ENCODE data around the gene ENG. TPM values are rescaled to one million over a fixed set of nuclear protein-coding genes. Genes with fewer than 3 reads are reported as not detected.

ENG gene
- total RNA-seq, 1 donor from 2014 or later, result not detected

DNA sequence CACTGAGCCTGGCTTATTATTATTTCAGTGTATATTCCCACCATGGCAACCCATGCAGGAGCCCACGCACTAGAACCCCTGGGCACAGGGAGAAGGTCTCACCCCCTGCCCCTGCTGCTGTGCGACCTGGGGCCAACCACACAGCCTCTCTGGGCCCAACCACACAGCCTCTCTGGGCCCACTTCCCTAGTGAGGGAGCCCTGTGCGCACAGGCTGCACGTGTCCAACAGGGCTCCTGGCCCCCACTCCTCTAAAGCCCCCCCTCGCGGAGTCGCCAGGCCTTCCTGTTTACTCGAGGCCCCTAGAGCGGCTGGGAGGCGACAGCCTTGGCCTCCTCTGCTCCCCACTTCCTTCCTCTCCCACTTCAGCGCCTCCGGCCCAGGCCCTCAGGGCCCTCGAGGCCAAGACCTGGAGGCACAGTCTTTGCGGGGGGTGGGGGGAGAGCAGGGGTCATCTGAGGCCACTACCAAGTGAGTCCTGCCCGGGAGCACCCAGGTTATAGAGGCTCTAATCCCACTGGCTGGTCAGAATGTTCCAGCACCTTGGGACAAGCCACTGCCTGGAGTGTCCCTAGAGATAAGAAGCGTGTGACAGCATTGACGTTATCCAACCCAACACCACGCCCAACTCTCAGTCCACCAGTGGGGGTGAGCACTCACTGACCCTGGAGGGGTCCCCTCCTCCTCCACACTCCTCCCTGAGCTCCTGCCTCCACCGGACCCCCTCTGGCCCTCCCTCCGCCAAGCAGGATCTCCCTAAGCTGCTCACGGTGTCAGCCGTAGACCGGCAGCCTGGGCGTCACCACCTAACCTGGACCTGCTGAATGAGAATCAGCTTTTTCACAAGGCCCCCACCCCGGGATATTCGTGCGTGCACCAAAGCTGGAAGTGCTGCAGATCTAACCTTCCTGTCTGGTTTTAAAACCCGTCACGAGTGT is 7.9 kb upstream of the ENG start:
- Histone ChIP-seq H3K27ac (no peak overlapping the region), H3K79me2 (ENCODE audit: low read depth) (no peaks in the 10 kb centered on the region), H4K20me1 (ENCODE audit: low read depth) (no peaks in the 10 kb centered on the region), H3K9me3 (ENCODE audit: low read depth) (no peaks in the 10 kb centered on the region), H3F3A (ENCODE audit: low read depth) (no peaks in the 10 kb centered on the region), H2AFZ (replicated peaks) (no peak overlapping the region), H3K4me1 (no peaks in the 10 kb centered on the region), H3K27me3 (no peaks in the 10 kb centered on the region), H3K9ac (no peak overlapping the region), H3K4me3 (no peak overlapping the region), H3K4me2 (no peak overlapping the region), H3K36me3 (no peaks in the 10 kb centered on the region)
- H3K9me3 Mint-ChIP-seq, result no peaks in the 10 kb centered on the region
- peaks cover 30% of the 10 kb centered on the region for H3K4me1 Mint-ChIP-seq
- no peak overlapping the region for H3K4me3 Mint-ChIP-seq
- TF ChIP-seq EZH2 (IDR thresholded peaks at IDR 0.05) (no peak), EZH2phosphoT487 (IDR thresholded peaks at IDR 0.05) (no peak)
- TF ChIP-seq, protein P1, sequence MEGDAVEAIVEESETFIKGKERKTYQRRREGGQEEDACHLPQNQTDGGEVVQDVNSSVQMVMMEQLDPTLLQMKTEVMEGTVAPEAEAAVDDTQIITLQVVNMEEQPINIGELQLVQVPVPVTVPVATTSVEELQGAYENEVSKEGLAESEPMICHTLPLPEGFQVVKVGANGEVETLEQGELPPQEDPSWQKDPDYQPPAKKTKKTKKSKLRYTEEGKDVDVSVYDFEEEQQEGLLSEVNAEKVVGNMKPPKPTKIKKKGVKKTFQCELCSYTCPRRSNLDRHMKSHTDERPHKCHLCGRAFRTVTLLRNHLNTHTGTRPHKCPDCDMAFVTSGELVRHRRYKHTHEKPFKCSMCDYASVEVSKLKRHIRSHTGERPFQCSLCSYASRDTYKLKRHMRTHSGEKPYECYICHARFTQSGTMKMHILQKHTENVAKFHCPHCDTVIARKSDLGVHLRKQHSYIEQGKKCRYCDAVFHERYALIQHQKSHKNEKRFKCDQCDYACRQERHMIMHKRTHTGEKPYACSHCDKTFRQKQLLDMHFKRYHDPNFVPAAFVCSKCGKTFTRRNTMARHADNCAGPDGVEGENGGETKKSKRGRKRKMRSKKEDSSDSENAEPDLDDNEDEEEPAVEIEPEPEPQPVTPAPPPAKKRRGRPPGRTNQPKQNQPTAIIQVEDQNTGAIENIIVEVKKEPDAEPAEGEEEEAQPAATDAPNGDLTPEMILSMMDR (IDR thresholded peaks at IDR 0.05), result no peak
- H3K36me3 Mint-ChIP-seq, result peaks cover 3% of the 10 kb centered on the region
- peaks cover 2% of the 10 kb centered on the region for H3K27me3 Mint-ChIP-seq (ENCODE audit: insufficient read depth, low read depth)
- no peak overlapping the region for H3K27ac Mint-ChIP-seq
- DNase-seq (ENCODE audit: low spot score), result no peak

GRCh38 chr9:127860779-127861178 is 6.3 kb upstream of the ENG start:
- Histone ChIP-seq H3K4me2 (no peak overlapping the region), H3K36me3 (no peaks in the 10 kb centered on the region), H3K9me3 (ENCODE audit: low read depth) (no peaks in the 10 kb centered on the region), H2AFZ (replicated peaks) (no peak overlapping the region), H3K27ac (no peak overlapping the region), H3F3A (ENCODE audit: low read depth) (no peaks in the 10 kb centered on the region), H3K27me3 (no peaks in the 10 kb centered on the region), H3K4me3 (no peak overlapping the region), H3K4me1 (no peaks in the 10 kb centered on the region), H3K79me2 (ENCODE audit: low read depth) (no peaks in the 10 kb centered on the region), H3K9ac (no peak overlapping the region), H4K20me1 (ENCODE audit: low read depth) (no peaks in the 10 kb centered on the region)
- no peaks in the 10 kb centered on the region for H3K9me3 Mint-ChIP-seq
- TF ChIP-seq EZH2phosphoT487 (IDR thresholded peaks at IDR 0.05) (no peak), EZH2 (IDR thresholded peaks at IDR 0.05) (no peak)
- TF ChIP-seq, protein P1 (IDR thresholded peaks at IDR 0.05), result no peak
- H3K4me1 Mint-ChIP-seq, result peaks cover 21% of the 10 kb centered on the region
- no peak for DNase-seq (ENCODE audit: low spot score)
- peaks cover 2% of the 10 kb centered on the region for H3K27me3 Mint-ChIP-seq (ENCODE audit: insufficient read depth, low read depth)
- H3K4me3 Mint-ChIP-seq, result no peak overlapping the region
- peak overlapping the region; percentile 57 for H3K27ac Mint-ChIP-seq
- H3K36me3 Mint-ChIP-seq, result peaks cover 1% of the 10 kb centered on the region

DNA sequence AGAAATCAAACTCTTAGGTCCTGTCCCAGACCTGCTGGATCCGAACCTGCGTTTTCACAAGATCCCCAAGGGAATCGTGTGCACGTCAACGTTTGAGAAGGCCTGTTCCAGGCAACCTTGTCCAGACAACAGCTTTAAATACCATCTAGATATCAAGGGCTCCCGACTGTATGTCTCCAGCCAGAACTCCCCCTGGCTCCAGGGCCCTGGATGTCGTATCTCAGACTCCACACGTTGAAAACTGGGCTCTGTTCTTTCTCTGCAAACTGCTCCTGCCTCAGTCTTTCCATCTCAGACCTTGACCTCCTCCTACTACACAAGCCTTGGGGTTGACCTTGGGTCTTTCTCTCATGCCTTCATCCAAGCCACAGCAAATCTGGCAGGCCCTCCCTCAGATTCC is 5.8 kb upstream of the ENG start:
- peaks cover 16% of the 10 kb centered on the region for H3K4me1 Mint-ChIP-seq
- no peaks in the 10 kb centered on the region for H3K36me3 Mint-ChIP-seq
- Histone ChIP-seq H4K20me1 (ENCODE audit: low read depth) (no peaks in the 10 kb centered on the region), H3K4me1 (no peaks in the 10 kb centered on the region), H3K27me3 (no peaks in the 10 kb centered on the region), H3K79me2 (ENCODE audit: low read depth) (no peaks in the 10 kb centered on the region), H3K36me3 (no peaks in the 10 kb centered on the region), H3K9me3 (ENCODE audit: low read depth) (no peaks in the 10 kb centered on the region), H3K4me3 (no peak overlapping the region), H3K9ac (no peak overlapping the region), H3F3A (ENCODE audit: low read depth) (no peaks in the 10 kb centered on the region), H3K27ac (no peak overlapping the region), H2AFZ (replicated peaks) (no peak overlapping the region), H3K4me2 (no peak overlapping the region)
- DNase-seq (ENCODE audit: low spot score), result no peak
- H3K9me3 Mint-ChIP-seq, result no peaks in the 10 kb centered on the region
- H3K27ac Mint-ChIP-seq, result peak overlapping the region; percentile 58
- H3K27me3 Mint-ChIP-seq (ENCODE audit: insufficient read depth, low read depth), result peaks cover 5% of the 10 kb centered on the region
- no peak overlapping the region for H3K4me3 Mint-ChIP-seq
- TF ChIP-seq, protein P1 (IDR thresholded peaks at IDR 0.05), result no peak
- TF ChIP-seq EZH2 (IDR thresholded peaks at IDR 0.05) (no peak), EZH2phosphoT487 (IDR thresholded peaks at IDR 0.05) (no peak)

All from neural progenitor cell (in vitro differentiated cells).